Measurements from ENCODE around the gene DUS2. TPM values are rescaled to one million over a fixed set of nuclear protein-coding genes. Genes with fewer than 3 reads are reported as not detected.
"Not testable (repeated sequence)": the region's sequence is repeated elsewhere in the genome, so short reads cannot be mapped to it uniquely, and the experiment has no call there.

DUS2 gene
- total RNA-seq, 1 donor from 2014 or later: 15.1 TPM

DNA sequence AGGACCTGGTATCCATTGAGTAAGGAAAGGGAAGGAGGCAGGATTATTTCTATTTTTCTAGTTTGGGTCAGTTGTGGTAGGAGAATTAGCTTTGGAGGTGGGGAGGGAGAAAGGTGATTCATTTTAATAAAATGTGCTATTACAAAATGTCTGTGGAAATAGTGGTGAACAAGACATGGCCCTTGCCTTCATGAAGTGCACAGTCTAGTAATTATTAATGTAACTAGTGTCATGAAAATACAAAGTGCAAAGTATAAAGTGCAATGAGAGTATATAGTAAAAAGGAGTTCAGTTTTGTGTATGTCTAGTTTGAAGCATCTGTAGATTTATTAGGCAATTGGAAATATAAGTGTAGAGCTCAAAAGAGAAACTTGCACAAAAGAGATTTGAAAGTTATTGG is 74.0 kb downstream of the DUS2 start:
- no peak overlapping the region for H3K4me3 ChIP-seq (ENCODE audit: low read length in 3 of 3)
- H3K9me3 ChIP-seq (ENCODE audit: control insufficient read depth in 3 of 3, low read length in 3 of 3): no peaks in the 10 kb centered on the region
- peaks cover 21 to 39% (median 27%) of the 10 kb centered on the region in 3 donors for H3K4me1 ChIP-seq (ENCODE audit: control insufficient read depth in 3 of 3, insufficient read depth in 3 of 3, low read length in 3 of 3)
- no peak overlapping the region for H3K27ac ChIP-seq (ENCODE audit: low read depth, low read length)
- no peak overlapping the region for H3K9ac ChIP-seq (ENCODE audit: low read depth in 1 of 3, low read length in 3 of 3)
- no peaks in the 10 kb centered on the region for H3K27me3 ChIP-seq (ENCODE audit: control insufficient read depth in 3 of 3, insufficient read depth in 3 of 3, low read length in 3 of 3)
- H3K36me3 ChIP-seq (ENCODE audit: control insufficient read depth in 3 of 3, insufficient read depth in 3 of 3, low read length in 3 of 3): no peaks in the 10 kb centered on the region

DNA sequence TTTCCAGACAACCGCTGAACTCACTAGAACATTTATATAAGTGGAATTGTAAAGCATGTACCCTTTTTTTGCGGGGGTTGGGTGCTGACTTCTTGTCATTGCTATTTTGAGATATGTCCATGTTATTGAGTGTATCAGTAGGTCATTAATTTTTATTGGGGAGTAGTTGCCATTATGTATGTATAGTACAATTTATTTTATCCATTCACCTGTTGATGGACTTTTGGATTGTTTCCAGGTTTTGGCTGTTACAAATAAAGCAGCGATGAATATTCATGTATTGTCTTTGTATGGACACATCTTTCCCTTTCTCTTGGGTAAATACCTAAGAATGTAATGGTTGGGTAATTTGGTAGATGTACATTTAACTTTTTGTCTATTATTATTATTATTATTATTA is 74.8 kb downstream of the DUS2 start:
- Histone ChIP-seq H3K9me3 (ENCODE audit: control insufficient read depth in 3 of 3, low read length in 3 of 3) (no peaks in the 10 kb centered on the region), H3K27ac (ENCODE audit: low read depth, low read length) (no peak overlapping the region), H3K36me3 (ENCODE audit: control insufficient read depth in 3 of 3, insufficient read depth in 3 of 3, low read length in 3 of 3) (no peaks in the 10 kb centered on the region), H3K9ac (ENCODE audit: low read depth in 1 of 3, low read length in 3 of 3) (no peak overlapping the region), H3K27me3 (ENCODE audit: control insufficient read depth in 3 of 3, insufficient read depth in 3 of 3, low read length in 3 of 3) (no peaks in the 10 kb centered on the region), H3K4me3 (ENCODE audit: low read length in 3 of 3) (no peak overlapping the region), H3K4me1 (ENCODE audit: control insufficient read depth in 3 of 3, insufficient read depth in 3 of 3, low read length in 3 of 3) (peaks cover 21 to 38% (median 24%) of the 10 kb centered on the region in 3 donors)

DNA sequence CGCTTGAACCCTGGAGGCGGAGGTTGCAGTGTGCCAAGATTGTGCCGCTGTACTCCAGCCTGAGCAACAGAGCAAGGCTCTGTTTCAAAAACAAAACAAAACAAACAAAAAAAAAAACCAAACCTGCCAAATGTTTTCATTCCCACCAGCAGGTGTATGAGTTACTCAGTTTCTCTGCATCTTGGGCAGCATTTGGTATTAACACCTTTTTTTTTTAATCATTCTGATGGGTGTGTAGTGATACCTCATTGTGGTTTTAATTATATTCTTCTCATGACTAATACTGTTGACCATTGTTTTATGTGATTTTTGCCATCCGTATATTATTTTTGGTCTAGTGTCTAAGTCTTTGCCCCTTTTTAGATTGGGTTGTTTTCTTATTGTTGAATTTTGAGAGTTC is 77.4 kb downstream of the DUS2 start:
- Histone ChIP-seq H3K9me3 (ENCODE audit: control insufficient read depth in 3 of 3, low read length in 3 of 3) (no peaks in the 10 kb centered on the region), H3K27ac (ENCODE audit: low read depth, low read length) (no peak overlapping the region), H3K27me3 (ENCODE audit: control insufficient read depth in 3 of 3, insufficient read depth in 3 of 3, low read length in 3 of 3) (no peaks in the 10 kb centered on the region), H3K9ac (ENCODE audit: low read depth in 1 of 3, low read length in 3 of 3) (no peak overlapping the region), H3K4me1 (ENCODE audit: control insufficient read depth in 3 of 3, insufficient read depth in 3 of 3, low read length in 3 of 3) (peaks cover 7 to 14% (median 11%) of the 10 kb centered on the region in 3 donors), H3K36me3 (ENCODE audit: control insufficient read depth in 3 of 3, insufficient read depth in 3 of 3, low read length in 3 of 3) (no peaks in the 10 kb centered on the region), H3K4me3 (ENCODE audit: low read length in 3 of 3) (no peak overlapping the region)

DNA sequence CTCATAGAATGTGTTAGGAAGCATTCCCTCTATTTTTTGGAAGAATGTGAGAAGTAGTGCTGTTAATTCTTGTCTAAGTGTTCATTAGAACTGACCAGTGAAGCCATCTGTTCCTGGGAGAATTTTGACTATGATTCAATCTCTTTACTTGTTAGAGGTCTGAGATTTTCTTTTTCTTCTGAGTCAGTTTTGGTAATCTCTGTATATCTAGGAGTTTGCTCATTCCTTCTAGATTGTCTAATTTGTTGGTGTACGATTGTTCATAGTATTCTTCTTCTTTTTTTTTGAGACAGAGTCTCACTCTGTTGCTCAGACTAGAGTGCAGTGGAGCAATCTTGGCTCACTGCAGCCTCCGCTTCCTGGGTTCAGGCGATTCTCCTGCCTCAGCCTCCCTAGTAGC is 82.5 kb downstream of the DUS2 start:
- H3K9me3 ChIP-seq (ENCODE audit: control insufficient read depth in 3 of 3, low read length in 3 of 3): no peaks in the 10 kb centered on the region
- no peak overlapping the region for H3K9ac ChIP-seq (ENCODE audit: low read depth in 1 of 3, low read length in 3 of 3)
- H3K4me3 ChIP-seq (ENCODE audit: low read length in 3 of 3): no peak overlapping the region
- H3K4me1 ChIP-seq (ENCODE audit: control insufficient read depth in 3 of 3, insufficient read depth in 3 of 3, low read length in 3 of 3): peaks cover 2 to 3% (median 3%) of the 10 kb centered on the region in 3 donors
- no peaks in the 10 kb centered on the region for H3K27me3 ChIP-seq (ENCODE audit: control insufficient read depth in 3 of 3, insufficient read depth in 3 of 3, low read length in 3 of 3)
- no peak overlapping the region for H3K27ac ChIP-seq (ENCODE audit: low read depth, low read length)
- H3K36me3 ChIP-seq (ENCODE audit: control insufficient read depth in 3 of 3, insufficient read depth in 3 of 3, low read length in 3 of 3): no peaks in the 10 kb centered on the region

DNA sequence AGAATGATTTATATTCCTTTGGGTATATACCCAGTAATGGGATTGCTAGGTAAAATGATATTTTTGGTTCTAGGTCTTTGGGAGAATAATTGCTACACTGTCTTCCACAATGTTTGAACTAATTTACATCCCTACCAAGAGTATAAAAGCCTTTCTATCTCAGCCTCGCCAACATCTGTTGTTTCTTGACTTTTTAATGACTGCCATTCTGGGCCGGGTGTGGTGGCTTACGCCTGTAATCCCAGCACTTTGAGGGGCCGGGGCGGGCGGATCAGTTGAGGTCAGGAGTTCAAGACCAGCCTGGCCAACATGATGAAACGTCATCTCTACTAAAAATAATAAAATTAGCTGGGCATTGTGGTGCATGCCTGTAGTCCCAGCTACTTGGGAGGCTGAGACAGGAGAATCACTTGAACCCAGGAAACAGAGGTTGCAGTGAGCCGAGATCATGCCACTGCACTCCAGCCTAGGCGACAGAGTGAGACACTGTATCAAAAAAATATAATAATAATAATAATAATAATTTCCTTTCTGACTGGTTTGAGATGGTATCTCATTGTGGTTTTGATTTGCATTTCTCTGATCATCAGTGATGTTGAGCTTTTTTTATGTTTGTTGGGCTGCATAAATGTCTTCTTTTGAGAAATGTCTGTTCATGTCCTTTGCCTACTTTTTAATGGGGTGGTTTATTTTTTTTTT is 84.3 kb downstream of the DUS2 start:
- not testable (repeated sequence) for H3K36me3 ChIP-seq (ENCODE audit: control insufficient read depth in 3 of 3, insufficient read depth in 3 of 3, low read length in 3 of 3); H3K4me1 ChIP-seq (ENCODE audit: control insufficient read depth in 3 of 3, insufficient read depth in 3 of 3, low read length in 3 of 3); H3K27me3 ChIP-seq (ENCODE audit: control insufficient read depth in 3 of 3, insufficient read depth in 3 of 3, low read length in 3 of 3); H3K9me3 ChIP-seq (ENCODE audit: control insufficient read depth in 3 of 3, low read length in 3 of 3); H3K9ac ChIP-seq (ENCODE audit: low read depth in 1 of 3, low read length in 3 of 3); H3K4me3 ChIP-seq (ENCODE audit: low read length in 3 of 3); H3K27ac ChIP-seq (ENCODE audit: low read depth, low read length)

DNA sequence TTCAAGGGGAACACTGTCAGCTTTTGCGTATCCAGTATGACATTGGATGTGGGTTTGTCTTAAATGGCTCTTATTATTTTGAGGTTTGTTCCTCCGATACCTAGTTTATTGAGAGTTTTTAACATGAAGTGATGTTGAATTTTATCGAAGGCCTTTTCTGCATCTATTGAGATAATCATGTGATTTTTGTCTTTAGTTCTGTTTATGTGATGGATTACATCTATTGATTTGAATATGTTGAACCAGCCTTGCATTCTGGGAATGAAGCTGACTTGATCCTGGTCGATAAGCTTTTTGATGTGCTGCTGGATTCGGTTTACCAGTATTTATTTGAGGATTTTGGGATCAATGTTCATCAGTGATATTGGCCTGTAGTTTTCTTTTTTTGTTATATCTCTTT is 86.1 kb downstream of the DUS2 start:
- not testable (repeated sequence) for H3K9me3 ChIP-seq (ENCODE audit: control insufficient read depth in 3 of 3, low read length in 3 of 3); H3K4me3 ChIP-seq (ENCODE audit: low read length in 3 of 3); H3K36me3 ChIP-seq (ENCODE audit: control insufficient read depth in 3 of 3, insufficient read depth in 3 of 3, low read length in 3 of 3); H3K4me1 ChIP-seq (ENCODE audit: control insufficient read depth in 3 of 3, insufficient read depth in 3 of 3, low read length in 3 of 3); H3K9ac ChIP-seq (ENCODE audit: low read depth in 1 of 3, low read length in 3 of 3); H3K27me3 ChIP-seq (ENCODE audit: control insufficient read depth in 3 of 3, insufficient read depth in 3 of 3, low read length in 3 of 3); H3K27ac ChIP-seq (ENCODE audit: low read depth, low read length)

DNA sequence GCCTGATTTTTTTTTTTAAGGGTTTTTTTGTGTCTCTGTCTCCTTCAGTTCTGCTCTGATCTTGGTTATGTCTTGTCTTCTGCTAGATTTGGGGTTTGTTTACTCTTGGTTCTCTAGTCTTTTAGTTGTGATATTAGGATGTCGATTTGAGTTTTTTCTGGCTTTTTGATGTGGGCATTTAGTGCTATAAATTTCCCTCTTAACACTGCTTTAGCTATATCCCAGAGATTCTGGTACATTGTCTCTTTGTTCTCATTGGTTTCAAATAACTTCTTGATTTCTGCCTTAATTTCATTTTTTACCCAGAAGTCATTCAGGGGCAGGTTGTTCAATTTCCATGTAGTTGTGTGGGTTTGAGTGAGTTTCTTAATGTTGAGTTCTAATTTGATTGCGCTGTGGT is 87.5 kb downstream of the DUS2 start:
- not testable (repeated sequence) for H3K27me3 ChIP-seq (ENCODE audit: control insufficient read depth in 3 of 3, insufficient read depth in 3 of 3, low read length in 3 of 3); H3K9ac ChIP-seq (ENCODE audit: low read depth in 1 of 3, low read length in 3 of 3); H3K4me3 ChIP-seq (ENCODE audit: low read length in 3 of 3); H3K36me3 ChIP-seq (ENCODE audit: control insufficient read depth in 3 of 3, insufficient read depth in 3 of 3, low read length in 3 of 3); H3K9me3 ChIP-seq (ENCODE audit: control insufficient read depth in 3 of 3, low read length in 3 of 3); H3K27ac ChIP-seq (ENCODE audit: low read depth, low read length); H3K4me1 ChIP-seq (ENCODE audit: control insufficient read depth in 3 of 3, insufficient read depth in 3 of 3, low read length in 3 of 3)

DNA sequence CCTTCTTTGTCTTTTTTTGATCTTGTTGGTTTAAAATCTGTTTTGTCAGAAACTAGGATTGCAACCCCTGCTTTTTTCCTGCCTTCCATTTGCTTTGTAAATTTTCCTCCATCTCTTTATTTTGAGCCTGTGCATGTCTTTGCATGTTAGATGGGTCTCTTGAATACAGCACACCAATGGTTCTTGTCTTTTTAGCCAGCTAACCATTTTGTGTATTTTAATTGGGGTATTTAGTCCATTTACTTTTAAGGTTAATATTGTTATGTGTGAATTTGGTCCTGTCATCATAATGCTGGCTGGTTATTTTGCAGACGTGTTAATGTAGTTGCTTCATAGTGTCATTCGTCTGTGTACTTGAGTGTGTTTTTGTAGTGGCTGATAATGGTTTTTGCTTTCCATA is 88.3 kb downstream of the DUS2 start:
- Histone ChIP-seq H3K27me3 (ENCODE audit: control insufficient read depth in 3 of 3, insufficient read depth in 3 of 3, low read length in 3 of 3) (no peaks in the 10 kb centered on the region), H3K27ac (ENCODE audit: low read depth, low read length) (no peak overlapping the region), H3K9me3 (ENCODE audit: control insufficient read depth in 3 of 3, low read length in 3 of 3) (no peaks in the 10 kb centered on the region), H3K4me1 (ENCODE audit: control insufficient read depth in 3 of 3, insufficient read depth in 3 of 3, low read length in 3 of 3) (peaks cover 0 to 16% (median 8%) of the 10 kb centered on the region in 3 donors), H3K36me3 (ENCODE audit: control insufficient read depth in 3 of 3, insufficient read depth in 3 of 3, low read length in 3 of 3) (no peaks in the 10 kb centered on the region), H3K4me3 (ENCODE audit: low read length in 3 of 3) (no peak overlapping the region), H3K9ac (ENCODE audit: low read depth in 1 of 3, low read length in 3 of 3) (no peak overlapping the region)

DNA sequence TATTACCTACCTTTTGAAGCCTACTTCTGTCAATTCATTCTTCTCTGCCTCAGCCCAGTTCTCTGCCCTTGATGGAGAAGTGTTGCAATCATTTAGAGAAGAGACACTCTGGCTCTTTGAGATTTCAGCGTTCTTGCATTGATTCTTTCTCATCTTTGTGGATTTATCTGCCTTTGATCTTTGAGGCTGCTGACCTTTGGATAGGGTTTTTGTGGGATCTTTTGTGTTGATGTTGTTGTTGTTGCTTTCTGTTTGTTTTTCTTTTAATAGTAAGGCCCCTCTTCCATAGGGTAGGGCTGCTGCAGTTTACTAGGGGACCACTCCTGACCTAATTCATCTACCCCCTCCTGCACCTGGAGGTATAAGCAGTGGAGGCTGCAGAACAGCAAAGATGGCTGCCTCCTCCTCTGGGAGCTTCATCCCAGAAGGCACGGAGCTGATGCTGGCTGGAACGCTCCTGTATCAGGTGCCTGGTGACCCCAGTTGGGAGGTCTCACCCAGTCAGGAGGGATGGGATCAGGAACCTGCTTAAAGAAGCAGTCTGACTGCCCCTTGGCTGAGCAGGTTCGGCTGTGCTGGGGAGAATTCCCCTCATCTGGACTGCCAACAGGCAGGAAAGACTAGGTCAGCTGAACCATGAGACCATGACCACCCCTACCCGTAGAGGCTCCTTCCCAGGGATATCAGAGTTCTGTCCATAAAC is 90.1 kb downstream of the DUS2 start:
- Histone ChIP-seq H3K9me3 (ENCODE audit: control insufficient read depth in 3 of 3, low read length in 3 of 3) (no peaks in the 10 kb centered on the region), H3K36me3 (ENCODE audit: control insufficient read depth in 3 of 3, insufficient read depth in 3 of 3, low read length in 3 of 3) (no peaks in the 10 kb centered on the region), H3K4me3 (ENCODE audit: low read length in 3 of 3) (no peak overlapping the region), H3K9ac (ENCODE audit: low read depth in 1 of 3, low read length in 3 of 3) (no peak overlapping the region), H3K4me1 (ENCODE audit: control insufficient read depth in 3 of 3, insufficient read depth in 3 of 3, low read length in 3 of 3) (peaks cover 3 to 14% (median 8%) of the 10 kb centered on the region in 3 donors), H3K27ac (ENCODE audit: low read depth, low read length) (no peak overlapping the region), H3K27me3 (ENCODE audit: control insufficient read depth in 3 of 3, insufficient read depth in 3 of 3, low read length in 3 of 3) (no peaks in the 10 kb centered on the region)

DNA sequence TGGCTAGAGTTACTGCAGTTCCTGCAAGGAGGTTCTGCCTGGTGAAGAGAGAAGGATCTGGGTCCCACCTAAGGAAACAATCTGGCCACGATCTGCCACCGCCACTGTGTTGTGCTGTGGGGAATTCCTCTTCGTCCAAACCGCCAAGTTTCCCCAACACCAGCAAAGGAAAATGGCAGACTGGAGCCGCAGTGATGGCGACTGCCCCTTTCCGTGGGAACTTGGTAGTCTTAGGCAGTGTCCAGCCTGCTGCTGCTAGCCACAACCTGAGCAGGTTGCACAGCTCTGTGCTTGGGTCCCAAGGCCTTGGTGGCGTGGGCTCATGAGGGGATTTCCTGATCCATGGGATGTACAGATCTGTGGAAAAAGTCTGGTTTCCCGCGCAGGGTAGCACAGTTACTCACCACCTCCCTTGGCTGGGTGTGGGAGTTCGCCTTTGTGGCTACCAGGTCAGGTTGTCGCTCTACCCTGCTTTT is 90.7 kb downstream of the DUS2 start:
- Histone ChIP-seq H3K27ac (ENCODE audit: low read depth, low read length) (no peak overlapping the region), H3K4me1 (ENCODE audit: control insufficient read depth in 3 of 3, insufficient read depth in 3 of 3, low read length in 3 of 3) (peaks cover 3 to 14% (median 8%) of the 10 kb centered on the region in 3 donors), H3K9me3 (ENCODE audit: control insufficient read depth in 3 of 3, low read length in 3 of 3) (no peaks in the 10 kb centered on the region), H3K4me3 (ENCODE audit: low read length in 3 of 3) (no peak overlapping the region), H3K36me3 (ENCODE audit: control insufficient read depth in 3 of 3, insufficient read depth in 3 of 3, low read length in 3 of 3) (no peaks in the 10 kb centered on the region), H3K27me3 (ENCODE audit: control insufficient read depth in 3 of 3, insufficient read depth in 3 of 3, low read length in 3 of 3) (no peaks in the 10 kb centered on the region), H3K9ac (ENCODE audit: low read depth in 1 of 3, low read length in 3 of 3) (no peak overlapping the region)

Measured in skeletal muscle tissue (tissue), 4 donors.